Liver (tissue), 9 donors: Measurements from ENCODE around the gene APOE. TPM values are rescaled to one million over a fixed set of nuclear protein-coding genes. Genes with fewer than 3 reads are reported as not detected.
A peak's percentile ranks its signal among the peaks of the same experiment; 100 is the strongest.

ENCODE experiments used
- DNase-seq: peaks from one replicate; pipeline ENCODE4 v3.0.0-alpha.2; 2017; ENCODE audit warnings: low spot score
- H3K27ac ChIP-seq, 2 donors: one replicate each; pipeline ENCODE4 v1.7.0; 2013; ENCODE audit warnings: inconsistent platforms in 2 of 2, low read length in 2 of 2, control low read depth in 1 of 2, low read depth in 1 of 2, mild to moderate bottlenecking in 1 of 2
- H3K27me3 ChIP-seq, 4 donors: one replicate each; pipeline versions ENCODE4 v1.6.1 to v1.7.0; 2013; ENCODE audit warnings: low read length in 3 of 4, inconsistent platforms in 1 of 4, mild to moderate bottlenecking in 1 of 4, moderate library complexity in 1 of 4; ENCODE audit not compliant: control insufficient read depth in 4 of 4, insufficient read depth in 4 of 4
- H3K36me3 ChIP-seq, 4 donors: one replicate each; pipeline versions ENCODE4 v1.6.1 to v1.7.0; 2013; ENCODE audit warnings: low read length in 3 of 4, mild to moderate bottlenecking in 3 of 4, low read depth in 1 of 4, moderate library complexity in 1 of 4; ENCODE audit not compliant: control insufficient read depth in 4 of 4, insufficient read depth in 3 of 4
- H3K4me1 ChIP-seq, 4 donors: one replicate each; pipeline versions ENCODE4 v1.6.1 to v1.7.0; 2013; ENCODE audit warnings: low read length in 3 of 4, mild to moderate bottlenecking in 3 of 4, moderate library complexity in 1 of 4; ENCODE audit not compliant: control insufficient read depth in 4 of 4, insufficient read depth in 4 of 4
- H3K4me3 ChIP-seq, 3 donors: one replicate each; pipeline versions ENCODE4 v1.6.1 to v1.7.0; 2013; ENCODE audit warnings: low read length in 3 of 3, control low read depth in 1 of 3, low read depth in 1 of 3, mild to moderate bottlenecking in 1 of 3
- H3K9ac ChIP-seq, 2 donors: one replicate each; pipeline ENCODE4 v1.7.0; 2013; ENCODE audit warnings: low read length in 2 of 2, mild to moderate bottlenecking in 2 of 2, moderate library complexity in 2 of 2, control low read depth in 1 of 2, low read depth in 1 of 2
- H3K9me3 ChIP-seq, 4 donors: one replicate each; pipeline versions ENCODE4 v1.6.1 to v1.7.0; 2013; ENCODE audit warnings: low read length in 3 of 4; ENCODE audit not compliant: control insufficient read depth in 4 of 4
- CTCF ChIP-seq: fragments of 150-350 bp; IDR thresholded peaks from 2 replicates; pipeline ENCODE4 v1.5.1; 2017; ENCODE audit warnings: improper control_type of control experiment, low read depth, low read length; ENCODE audit not compliant: missing input control
- EGR1 ChIP-seq, 2 donors: IDR thresholded peaks; 2 replicates each; pipeline ENCODE4 v1.6.1; 2016 to 2018; ENCODE audit warnings: antibody characterized with exemption in 2 of 2, low read depth in 2 of 2
- FOXA1 ChIP-seq: IDR thresholded peaks from 2 replicates; pipeline ENCODE4 v1.6.1; 2016; ENCODE audit warnings: antibody characterized with exemption
- FOXA2 ChIP-seq: IDR thresholded peaks from 2 replicates; pipeline ENCODE4 v1.6.1; 2016; ENCODE audit warnings: antibody characterized with exemption
- GABPA ChIP-seq, 2 donors: IDR thresholded peaks in 1 of 2; conservative IDR thresholded peaks in 1 of 2; 2 replicates each; pipeline ENCODE4 v1.6.1; 2016; ENCODE audit warnings: antibody characterized with exemption in 2 of 2, mild to moderate bottlenecking in 1 of 2, moderate library complexity in 1 of 2
- HNF4A ChIP-seq, 2 donors: conservative IDR thresholded peaks; 2 replicates each; pipeline ENCODE4 v1.6.1; 2016; ENCODE audit warnings: antibody characterized with exemption in 2 of 2, mild to moderate bottlenecking in 2 of 2
- HNF4G ChIP-seq: IDR thresholded peaks from 2 replicates; pipeline ENCODE4 v1.6.1; 2016; ENCODE audit warnings: antibody characterized with exemption
- JUND ChIP-seq, 2 donors: IDR thresholded peaks; 2 replicates each; pipeline ENCODE4 v1.6.1; 2016; ENCODE audit warnings: antibody characterized with exemption in 2 of 2
- MAX ChIP-seq: IDR thresholded peaks from 2 replicates; pipeline ENCODE4 v1.6.1; 2016; ENCODE audit warnings: antibody characterized with exemption
- NR2F2 ChIP-seq: IDR thresholded peaks from 2 replicates; pipeline ENCODE4 v1.6.1; 2016; ENCODE audit warnings: antibody characterized with exemption
- RAD21 ChIP-seq, 2 donors: IDR thresholded peaks; 2 replicates each; pipeline ENCODE4 v1.6.1; 2016; ENCODE audit warnings: antibody characterized with exemption in 2 of 2, mild to moderate bottlenecking in 2 of 2
- RXRA ChIP-seq, 2 donors: IDR thresholded peaks; 2 replicates each; pipeline ENCODE4 v1.6.1; 2017 to 2018; ENCODE audit warnings: antibody characterized with exemption in 2 of 2, mild to moderate bottlenecking in 1 of 2
- SP1 ChIP-seq: IDR thresholded peaks from 2 replicates; pipeline ENCODE4 v1.6.1; 2018; ENCODE audit warnings: antibody characterized with exemption, mild to moderate bottlenecking
- TAF1 ChIP-seq: conservative IDR thresholded peaks from 2 replicates; pipeline ENCODE4 v1.6.1; 2016; ENCODE audit warnings: antibody characterized with exemption, mild to moderate bottlenecking
- YY1 ChIP-seq: IDR thresholded peaks from 2 replicates; pipeline ENCODE4 v1.6.1; 2016; ENCODE audit warnings: antibody characterized with exemption, mild to moderate bottlenecking
- ZBTB33 ChIP-seq: IDR thresholded peaks from 2 replicates; pipeline ENCODE4 v1.6.1; 2016; ENCODE audit warnings: antibody characterized with exemption
- WGBS: extraction: QIAGEN DNeasy Blood & Tissue Kit; methylation state at CpG from one replicate; pipeline ENCODE4 v1.1.7; 2013; 5-methylcytosine and 5-hydroxymethylcytosine counted together
- polyA plus RNA-seq, 2 donors: library from polyadenylated mRNA; stranded (reverse) in 1 of 2; unstranded in 1 of 2; fragments of 200-250 nt in 1 of 2; fragments of >200 nt in 1 of 2; fragmentation: Nextera tagmentation in 1 of 2; extraction: Ambion mirVana in 1 of 2; gene quantifications; one replicate each; pipeline versions ENCODE4 v1.2.1 to v1.2.3, GENCODE V29; 2013 to 2015
- total RNA-seq, 2 donors: library from RNA; depleted of rRNA; stranded (reverse); fragments of >200 nt; gene quantifications; one replicate each; pipeline ENCODE4 v1.2.3, GENCODE V29; 2014
- TF ChIP-seq, protein P1 (sequence below): IDR thresholded peaks from 2 replicates; pipeline ENCODE4 v1.6.1; 2016; ENCODE audit warnings: antibody characterized with exemption
- TF ChIP-seq, protein P2 (sequence below): IDR thresholded peaks from 2 replicates; pipeline ENCODE4 v1.6.1; 2016; ENCODE audit warnings: antibody characterized with exemption, mild to moderate bottlenecking
- donor health status: healthy.
- donor health status: healthy.
- donor health status: healthy.
- donor health status: healthy.
- donor health status: healthy.

APOE gene
- total RNA-seq (1,000 to 10,000 TPM; 1,884 to 3,491 TPM), polyA plus RNA-seq (1,000 to 10,000 TPM; 3,935 to 5,263 TPM)

- TF ChIP-seq JUND (IDR thresholded peaks at IDR 0.05) (peak in 1 of 2 donors; percentile 27), MAX (no peak), EGR1 (IDR thresholded peaks at IDR 0.05; ENCODE audit: low read depth in 2 of 2) (no peak), NR2F2 (no peak), TAF1 (peak; percentile 96), CTCF (no peak), FOXA1 (no peak), FOXA2 (no peak), RXRA (IDR thresholded peaks at IDR 0.05) (peak; percentile 56 to 63), RAD21 (IDR thresholded peaks at IDR 0.05) (peak; percentile 1 to 20), GABPA (IDR thresholded peaks at IDR 0.05 in 1 of 2, conservative IDR thresholded peaks at IDR 0.05 in 1 of 2) (no peak), ZBTB33 (no peak), HNF4G (no peak), HNF4A (conservative IDR thresholded peaks at IDR 0.05) (peak; percentile 42 to 59), SP1 (peak; percentile 68), YY1 (no peak)
- TF ChIP-seq, protein P1, sequence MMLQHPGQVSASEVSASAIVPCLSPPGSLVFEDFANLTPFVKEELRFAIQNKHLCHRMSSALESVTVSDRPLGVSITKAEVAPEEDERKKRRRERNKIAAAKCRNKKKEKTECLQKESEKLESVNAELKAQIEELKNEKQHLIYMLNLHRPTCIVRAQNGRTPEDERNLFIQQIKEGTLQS = peak; percentile 29
- TF ChIP-seq, protein P2, sequence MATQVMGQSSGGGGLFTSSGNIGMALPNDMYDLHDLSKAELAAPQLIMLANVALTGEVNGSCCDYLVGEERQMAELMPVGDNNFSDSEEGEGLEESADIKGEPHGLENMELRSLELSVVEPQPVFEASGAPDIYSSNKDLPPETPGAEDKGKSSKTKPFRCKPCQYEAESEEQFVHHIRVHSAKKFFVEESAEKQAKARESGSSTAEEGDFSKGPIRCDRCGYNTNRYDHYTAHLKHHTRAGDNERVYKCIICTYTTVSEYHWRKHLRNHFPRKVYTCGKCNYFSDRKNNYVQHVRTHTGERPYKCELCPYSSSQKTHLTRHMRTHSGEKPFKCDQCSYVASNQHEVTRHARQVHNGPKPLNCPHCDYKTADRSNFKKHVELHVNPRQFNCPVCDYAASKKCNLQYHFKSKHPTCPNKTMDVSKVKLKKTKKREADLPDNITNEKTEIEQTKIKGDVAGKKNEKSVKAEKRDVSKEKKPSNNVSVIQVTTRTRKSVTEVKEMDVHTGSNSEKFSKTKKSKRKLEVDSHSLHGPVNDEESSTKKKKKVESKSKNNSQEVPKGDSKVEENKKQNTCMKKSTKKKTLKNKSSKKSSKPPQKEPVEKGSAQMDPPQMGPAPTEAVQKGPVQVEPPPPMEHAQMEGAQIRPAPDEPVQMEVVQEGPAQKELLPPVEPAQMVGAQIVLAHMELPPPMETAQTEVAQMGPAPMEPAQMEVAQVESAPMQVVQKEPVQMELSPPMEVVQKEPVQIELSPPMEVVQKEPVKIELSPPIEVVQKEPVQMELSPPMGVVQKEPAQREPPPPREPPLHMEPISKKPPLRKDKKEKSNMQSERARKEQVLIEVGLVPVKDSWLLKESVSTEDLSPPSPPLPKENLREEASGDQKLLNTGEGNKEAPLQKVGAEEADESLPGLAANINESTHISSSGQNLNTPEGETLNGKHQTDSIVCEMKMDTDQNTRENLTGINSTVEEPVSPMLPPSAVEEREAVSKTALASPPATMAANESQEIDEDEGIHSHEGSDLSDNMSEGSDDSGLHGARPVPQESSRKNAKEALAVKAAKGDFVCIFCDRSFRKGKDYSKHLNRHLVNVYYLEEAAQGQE = peak; percentile 61
- Histone ChIP-seq H3K36me3 (peaks cover 0 to 16% (median 4%) of the 10 kb centered on the region in 4 donors), H3K4me3 (peak within 1 kb of the TSS; percentile 55 to 82 (median 70)), H3K4me1 (peaks cover 13 to 67% (median 42%) of the 10 kb centered on the region in 4 donors), H3K9me3 (no peaks in the 10 kb centered on the region), H3K27me3 (no peaks in the 10 kb centered on the region), H3K27ac (peak within 1 kb of the TSS; percentile 78 to 88), H3K9ac (peak within 1 kb of the TSS; percentile 0 to 60)
- 3% methylated on average over 20 of the region's 20 CpGs for WGBS
- DNase-seq = peak; percentile 70
Observed at GRCh38 chr19:44905437-44906160, at the start of gene APOE. APOE (plus strand) TSS chr19:44905796; CDS start chr19:44906625, 829 bp downstream.
